ENCODE measurements around the gene FRMD8. TPM values are rescaled to one million over a fixed set of nuclear protein-coding genes. Genes with fewer than 3 reads are reported as not detected.

The FRMD8 gene
- total and polyA plus RNA-seq, 2 of the 4 experiments (the other 2 are of a cell fraction) = 11.3 to 19.8 TPM

DNA sequence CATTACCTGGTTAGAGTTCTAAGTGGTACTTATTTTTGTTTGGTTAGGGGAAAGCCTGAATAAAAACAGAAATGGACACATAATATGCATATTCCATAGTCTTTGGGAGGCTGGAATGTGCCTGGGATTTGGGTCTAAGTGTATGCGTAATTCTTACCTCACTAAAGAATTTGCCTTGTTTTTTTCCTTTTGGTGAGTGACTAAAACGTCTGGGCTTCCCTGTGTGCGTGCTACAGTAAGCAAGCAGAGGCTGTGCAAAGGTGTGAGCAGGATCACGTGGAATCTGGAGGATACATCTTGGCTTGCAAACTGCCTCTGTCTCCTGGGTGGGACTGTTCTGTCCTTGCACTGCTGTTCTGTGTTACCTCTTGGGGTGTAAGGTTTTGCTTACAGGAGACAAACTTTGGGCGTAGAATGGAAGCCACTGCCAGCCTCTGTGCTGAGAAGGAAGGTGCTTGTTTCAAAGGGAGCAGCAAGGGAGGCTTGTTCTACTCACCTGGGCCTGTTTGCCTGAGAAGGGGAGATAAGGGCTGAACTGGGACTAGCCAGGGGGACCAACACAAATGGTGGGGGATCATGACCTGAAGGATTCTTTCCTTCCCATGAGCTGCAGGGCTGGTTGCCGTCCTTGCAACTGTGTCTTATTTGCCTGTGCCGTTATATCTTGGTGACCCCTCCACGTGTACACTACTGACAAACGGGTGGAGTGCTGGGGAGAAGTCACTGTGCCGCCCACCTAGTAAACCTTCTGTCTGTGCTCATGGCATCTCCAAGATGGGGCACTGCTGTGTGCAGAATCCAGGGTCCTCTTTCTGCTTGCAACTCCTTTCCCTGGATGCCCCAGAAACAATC, 40.6 kb downstream of the FRMD8 start:
- no peak overlapping the region for H4K91ac ChIP-seq (ENCODE audit: insufficient read depth, low read depth, low read length)
- H3K9me3 ChIP-seq (ENCODE audit: control insufficient read depth, insufficient read depth, low read length) = no peaks in the 10 kb centered on the region
- H2BK20ac ChIP-seq (ENCODE audit: low read depth, low read length) = no peak overlapping the region
- peak overlapping the region; percentile 66 for H3K9ac ChIP-seq (ENCODE audit: low read depth, low read length)
- H2AFZ ChIP-seq (replicated peaks; ENCODE audit: low read length, poor library complexity) = peak overlapping the region; percentile 0
- no peaks in the 10 kb centered on the region for H3K4me1 ChIP-seq (ENCODE audit: control insufficient read depth, insufficient read depth, low read length)
- peak overlapping the region; percentile 19; the same call in 1 of the 2 replicates for H3K4ac ChIP-seq (ENCODE audit: low read depth, low read length)
- peak overlapping the region; percentile 62 for H3K27ac ChIP-seq (ENCODE audit: insufficient read depth, low read length)
- ATAC-seq (ENCODE audit: low read depth) = no peak
- peak overlapping the region; percentile 73 for H3K14ac ChIP-seq (replicated peaks; ENCODE audit: low read depth, low read length)
- intact Hi-C loops (cut with micrococcal nuclease) = no loop called here
- H4K5ac ChIP-seq (ENCODE audit: low read depth, low read length) = no peak overlapping the region
- no peak overlapping the region for H2AK9ac ChIP-seq (replicated peaks; ENCODE audit: low read depth, low read length, poor library complexity)
- peak overlapping the region in 1 of 2 experiments; percentile 13; a peak in 1 of 4 replicates for H4K8ac ChIP-seq (ENCODE audit: low read depth in 2 of 2, low read length in 2 of 2)
- BruUV-seq (replicated peaks) = no TSS peak
- no peak overlapping the region for H2AK5ac ChIP-seq (ENCODE audit: low read depth, low read length)
- in situ Hi-C loops (cut with MboI; ENCODE audit: low sequenced_read_pairs) = no loop called here
- dilution Hi-C loops (cut with HindIII; ENCODE audit: low sequenced_read_pairs, unreplicated experiment) = no loop called here
- peak overlapping the region; percentile 5; the same call in 1 of the 2 replicates for H3K18ac ChIP-seq (ENCODE audit: low read depth, low read length)
- H3K4me3 ChIP-seq (ENCODE audit: insufficient read depth, low read depth, low read length) = peak overlapping the region; percentile 92
- no peaks in the 10 kb centered on the region; the same call in 1 of the 2 replicates for H3K9me1 ChIP-seq (ENCODE audit: insufficient read depth, low read length)
- peaks cover 41% of the 10 kb centered on the region for H3K36me3 ChIP-seq (ENCODE audit: control insufficient read depth, insufficient read depth, low read length)
- DNase-seq = peak; percentile 77
- peaks cover 97% of the 10 kb centered on the region for H4K20me1 ChIP-seq (ENCODE audit: insufficient read depth, low read length)
- H3K56ac ChIP-seq (ENCODE audit: extremely low read depth, insufficient read depth, low read length) = peak overlapping the region; percentile 69; the same call in 1 of the 2 replicates
- H3K23ac ChIP-seq (ENCODE audit: low read depth, low read length) = peak overlapping the region; percentile 95
- H2BK15ac ChIP-seq (ENCODE audit: low read depth, low read length) = no peak overlapping the region
- CTCF ChIA-PET = no interaction called here
- 92% methylated on average over 2 of the region's 10 CpGs; no CpG with 5 or more reads in 1 of the 2 experiments for WGBS, 2 experiments (ENCODE audit: extremely low coverage in 2 of 2, insufficient read length in 1 of 2)
- POLR2A ChIA-PET (ENCODE audit: unreplicated experiment) = no interaction called here
- peak overlapping the region; percentile 82 for H3K4me2 ChIP-seq (ENCODE audit: low read depth, low read length)
- H2BK5ac ChIP-seq (ENCODE audit: low read depth, low read length, poor library complexity, severe bottlenecking) = peak overlapping the region; percentile 77
- no peak overlapping the region for H2BK120ac ChIP-seq (ENCODE audit: low read depth, low read length)
- H3K79me1 ChIP-seq (ENCODE audit: low read depth in 1 of 2, low read length in 2 of 2) = peaks cover 0 to 17% of the 10 kb centered on the region in 2 experiments; a peak in 2 of 4 replicates
- no peaks in the 10 kb centered on the region for H3K27me3 ChIP-seq (ENCODE audit: control insufficient read depth, insufficient read depth, low read length)
- TF ChIP-seq RCOR1 (IDR thresholded peaks at IDR 0.05; ENCODE audit: insufficient replicate concordance, low read length) = no peak
- peak; percentile 28; the same call in 1 of the 2 replicates for TF ChIP-seq MAZ (IDR thresholded peaks at IDR 0.05; ENCODE audit: borderline replicate concordance, low read depth, low read length)
- TF ChIP-seq ELK1 (IDR thresholded peaks at IDR 0.05; ENCODE audit: borderline replicate concordance, low read depth, low read length) = no peak
- no peak for TF ChIP-seq RAD21 (IDR thresholded peaks at IDR 0.05; ENCODE audit: low read length)
- no peak for TF ChIP-seq SMC3 (IDR thresholded peaks at IDR 0.05; ENCODE audit: low read depth, low read length)
- TF ChIP-seq CHD1 (IDR thresholded peaks at IDR 0.05; ENCODE audit: low read depth, low read length) = peak; percentile 93; the same call in 1 of the 2 replicates
- TF ChIP-seq CEBPB (IDR thresholded peaks at IDR 0.05; ENCODE audit: low read depth, low read length) = no peak
- TF ChIP-seq CTCF (conservative IDR thresholded peaks at IDR 0.05; ENCODE audit: low read depth, low read length) = no peak
- peak; percentile 76; the same call in 1 of the 2 replicates for TF ChIP-seq BHLHE40 (IDR thresholded peaks at IDR 0.05; ENCODE audit: low read depth, low read length)
- no peak for TF ChIP-seq MXI1 (IDR thresholded peaks at IDR 0.05; ENCODE audit: borderline replicate concordance, low read depth, low read length)
- TF ChIP-seq RFX5 (IDR thresholded peaks at IDR 0.05; ENCODE audit: low read depth, low read length) = no peak
- 0 out of 2 replicates have a peak, but pooled peaks have one; percentile 23 for TF ChIP-seq FOS (IDR thresholded peaks at IDR 0.05; ENCODE audit: low read depth, low read length)
- peak; percentile 4; the same call in 1 of the 2 replicates for TF ChIP-seq MAFK (IDR thresholded peaks at IDR 0.05; ENCODE audit: low read depth, low read length)

Measured in IMR-90 (cell line).